HPDE6-E6E7 (cell line): ENCODE data around the gene SH3RF3.

ENCODE experiments used
- DNase-seq: peaks from one replicate; pipeline ENCODE4 v3.0.0; 2011; ENCODE audit warnings: missing footprints; ENCODE audit errors: extremely low spot score

SH3RF3 gene

GRCh38 chr2:109373791-109374547 is 245.0 kb downstream of the SH3RF3 start:
- DNase-seq = no peak

- DNase-seq = no peak
Observed at GRCh38 chr2:109374548-109375130, 245.6 kb downstream of the SH3RF3 start.

- DNase-seq = no peak
Observed at GRCh38 chr2:109375131-109375561, 246.1 kb downstream of the SH3RF3 start.

GRCh38 chr2:109375656-109376055 is 246.7 kb downstream of the SH3RF3 start:
- no peak for DNase-seq

- no peak for DNase-seq
Observed at GRCh38 chr2:109376115-109376514, 247.1 kb downstream of the SH3RF3 start.

- DNase-seq = no peak
Observed at GRCh38 chr2:109376796-109377495, 247.9 kb downstream of the SH3RF3 start.

- no peak for DNase-seq
Observed at GRCh38 chr2:109377976-109378375, 249.0 kb downstream of the SH3RF3 start.

GRCh38 chr2:109378682-109379081 is 249.7 kb downstream of the SH3RF3 start:
- no peak for DNase-seq

- no peak for DNase-seq
Observed at GRCh38 chr2:109379507-109379906, 250.5 kb downstream of the SH3RF3 start.

GRCh38 chr2:109380502-109381326 is 251.7 kb downstream of the SH3RF3 start:
- no peak for DNase-seq

GRCh38 chr2:109381327-109381820 is 252.4 kb downstream of the SH3RF3 start:
- DNase-seq = no peak

- DNase-seq = no peak
Observed at GRCh38 chr2:109382226-109382895, 253.4 kb downstream of the SH3RF3 start.

- no peak for DNase-seq
Observed at GRCh38 chr2:109382951-109383350, 253.9 kb downstream of the SH3RF3 start.

- DNase-seq = no peak
Observed at GRCh38 chr2:109383505-109384307, 254.7 kb downstream of the SH3RF3 start.

GRCh38 chr2:109384308-109385271 is 255.6 kb downstream of the SH3RF3 start:
- DNase-seq = no peak

GRCh38 chr2:109385506-109385905 is 256.5 kb downstream of the SH3RF3 start:
- DNase-seq = no peak

- no peak for DNase-seq
Observed at GRCh38 chr2:109386004-109386695, 257.1 kb downstream of the SH3RF3 start.

GRCh38 chr2:109387221-109387735 is 258.3 kb downstream of the SH3RF3 start:
- DNase-seq = no peak
